Activated CD4-positive, alpha-beta T cell treated with anti-CD3 and anti-CD28 coated beads, Interleukin-10, Interleukin-2, amounts not matched to agents 100 ng/mL and 50 ng/mL, durations not matched to agents 16 hours and 8 hours (primary cell): ENCODE results near the gene MALSU1.

Experiments
- DNase-seq: peaks from one replicate; pipeline ENCODE4 v3.0.0-alpha.2; 2020

Gene MALSU1

DNA sequence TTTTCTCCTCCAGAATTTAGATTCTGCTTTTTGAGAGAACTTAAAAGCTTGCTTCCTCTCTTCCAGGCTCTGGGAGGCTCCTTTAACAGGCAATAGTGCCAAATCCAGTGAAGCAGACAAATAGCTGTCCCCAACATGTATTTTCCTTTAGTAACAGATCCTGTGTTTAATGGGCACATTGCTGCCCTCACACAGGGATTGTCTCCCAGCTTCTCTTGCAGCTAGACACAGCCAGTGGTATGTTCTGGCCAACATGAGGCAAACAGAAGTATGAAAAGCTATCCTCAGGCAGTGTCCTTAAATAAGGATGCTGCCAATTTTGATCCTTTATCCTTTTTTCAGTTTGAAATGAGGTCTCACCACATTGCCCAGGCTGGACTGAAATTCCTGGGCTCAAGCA, 38.2 kb downstream of the MALSU1 start:
- DNase-seq, result no peak

GRCh38 chr7:23338439-23338838, 39.3 kb downstream of the MALSU1 start:
- DNase-seq, result no peak

- no peak for DNase-seq
These were observed 39.7 kb downstream of the MALSU1 start for GRCh38 chr7:23338863-23339262.

DNA sequence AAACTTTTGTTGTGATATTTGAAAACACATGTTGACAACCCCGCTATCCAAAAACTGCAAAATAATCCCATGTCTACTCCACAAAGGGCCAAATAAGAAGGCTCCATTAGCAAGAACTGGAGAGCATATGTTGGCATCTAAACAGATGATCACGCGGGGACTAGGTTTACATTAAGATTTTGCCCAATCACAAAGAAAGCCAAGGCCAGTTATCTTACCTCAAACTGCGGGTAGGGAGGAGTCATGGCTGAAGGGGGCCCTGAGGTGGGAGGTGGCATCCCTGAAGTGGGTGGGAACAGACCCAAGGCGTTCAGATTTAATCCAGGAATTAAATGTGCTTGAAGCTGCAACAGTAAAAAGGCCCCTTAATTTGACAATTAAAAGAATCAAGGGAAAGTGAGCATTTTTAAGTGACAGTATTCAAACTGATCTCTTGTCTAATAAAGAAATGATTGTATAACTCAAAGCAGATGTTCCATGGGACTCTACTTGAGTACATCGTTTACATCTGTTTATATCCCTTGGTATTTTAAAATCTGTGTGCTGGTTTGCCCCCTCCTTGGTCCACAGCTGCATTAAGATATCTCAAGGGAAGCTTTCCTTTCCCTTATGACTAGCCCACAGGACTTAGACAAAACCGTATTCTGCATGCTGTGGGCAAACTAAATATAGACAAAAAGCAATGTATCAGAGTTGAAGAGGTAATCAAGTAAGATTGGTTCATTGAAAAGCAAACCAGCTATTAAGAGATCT, 42.9 kb downstream of the MALSU1 start:
- no peak for DNase-seq

- no peak for DNase-seq
These were observed 44.0 kb downstream of the MALSU1 start for GRCh38 chr7:23343102-23343501.

GRCh38 chr7:23343806-23344475, 44.8 kb downstream of the MALSU1 start:
- no peak for DNase-seq

GRCh38 chr7:23345601-23346000, 46.5 kb downstream of the MALSU1 start:
- no peak for DNase-seq

GRCh38 chr7:23346316-23346715, 47.2 kb downstream of the MALSU1 start:
- peak; percentile 34 for DNase-seq

DNA sequence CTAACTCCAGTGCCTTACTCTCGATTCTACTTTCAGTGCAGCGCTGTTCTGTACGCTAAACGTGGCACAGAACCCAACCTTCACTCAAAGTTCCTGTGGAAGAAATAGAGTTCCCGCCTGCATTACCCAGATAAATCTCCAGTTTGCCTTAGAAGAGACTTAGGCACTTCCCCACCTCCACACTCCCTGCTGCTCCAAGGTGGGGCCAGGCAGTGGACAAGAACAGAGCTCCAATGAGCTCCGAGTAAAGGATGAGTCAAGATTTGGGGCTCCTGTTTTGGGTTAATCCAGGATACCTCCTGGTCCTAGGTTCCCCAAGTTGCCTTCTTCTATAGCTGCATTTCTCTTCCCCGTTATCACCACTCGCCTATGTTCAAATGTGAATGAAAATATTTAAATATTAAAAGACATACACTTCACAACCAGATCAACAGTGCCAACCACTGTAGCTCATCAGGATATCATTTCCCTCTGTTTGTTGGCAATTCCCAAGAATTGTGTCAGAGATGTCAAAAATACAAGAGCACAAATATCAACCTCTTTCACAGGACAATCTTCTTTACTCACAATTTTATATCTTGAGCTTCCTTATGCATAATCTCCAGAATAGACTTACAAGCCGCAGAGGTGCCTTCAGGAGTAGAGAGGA, 48.0 kb downstream of the MALSU1 start:
- no peak for DNase-seq

DNA sequence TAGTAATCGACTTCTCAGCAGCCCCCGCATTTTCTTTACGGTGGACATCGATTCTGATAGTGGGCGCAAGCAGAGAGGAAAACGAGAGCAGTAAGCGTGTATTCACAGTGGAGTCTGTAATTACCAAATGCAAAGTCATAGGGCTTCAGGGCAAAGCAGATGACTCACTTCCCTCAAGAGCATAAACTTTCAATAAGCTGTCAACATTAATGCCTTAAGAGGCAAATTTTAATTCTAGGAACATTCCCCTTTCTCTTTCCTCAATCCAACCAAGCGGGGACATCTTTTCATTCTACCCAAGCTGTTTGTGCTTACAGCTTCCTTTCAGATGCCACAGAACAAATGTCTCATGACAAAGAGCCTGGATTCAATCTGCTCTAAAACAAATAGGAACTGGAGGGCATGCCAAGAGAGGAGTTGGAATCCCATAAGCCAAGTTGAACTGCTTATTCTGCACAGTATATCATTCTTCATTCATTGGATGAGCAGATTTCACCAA, 48.6 kb downstream of the MALSU1 start:
- peak; percentile 21 for DNase-seq

DNA sequence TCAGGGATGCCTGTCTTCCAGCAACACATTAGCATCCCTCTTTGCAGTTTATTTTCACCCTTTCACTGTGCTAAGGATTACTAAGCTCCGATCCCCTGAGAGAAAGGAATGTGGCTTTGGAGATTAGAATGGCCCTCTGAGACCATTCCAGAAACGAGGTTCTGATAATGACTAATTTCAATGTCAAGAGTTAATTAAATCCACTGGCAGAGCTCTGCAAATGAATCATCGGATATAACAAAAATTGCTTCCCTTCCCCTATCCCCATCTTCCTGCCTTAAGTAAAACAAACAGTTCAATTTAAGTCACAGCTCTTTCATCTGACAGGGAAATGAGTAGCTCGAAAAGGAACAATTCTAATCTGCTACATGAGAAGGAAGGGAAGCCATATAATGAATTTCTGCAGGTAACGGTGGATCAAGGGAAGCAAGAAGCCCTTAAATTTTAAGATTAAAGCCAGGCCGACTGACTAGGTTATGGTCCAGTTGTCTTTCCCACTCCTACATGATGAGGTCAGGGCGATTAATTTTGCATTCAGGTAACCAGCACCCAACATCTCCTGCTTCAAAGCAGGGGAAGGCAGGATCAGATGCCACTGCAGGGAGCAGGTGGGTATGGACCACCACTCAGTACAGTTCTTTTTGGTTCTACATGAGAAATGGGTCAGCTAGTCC, 50.5 kb downstream of the MALSU1 start:
- no peak for DNase-seq

DNA sequence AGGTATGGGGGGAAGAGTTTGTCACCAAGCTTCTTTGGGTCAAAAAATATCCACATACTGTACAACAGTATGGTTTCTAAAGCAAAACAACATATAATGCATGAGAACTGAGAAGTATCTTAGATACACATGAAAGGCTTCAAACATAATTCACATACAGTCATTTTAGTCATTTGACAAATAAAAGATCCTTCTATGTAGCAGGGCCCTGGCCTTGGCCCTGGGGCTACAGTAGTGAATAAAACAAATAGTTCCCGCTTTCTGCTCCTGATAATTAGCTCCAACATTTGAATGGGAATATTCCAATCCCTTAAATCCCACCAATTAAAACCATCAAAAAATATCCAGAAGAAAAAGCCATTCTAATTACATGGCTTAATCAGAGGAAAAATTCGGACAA, 51.3 kb downstream of the MALSU1 start:
- no peak for DNase-seq

DNA sequence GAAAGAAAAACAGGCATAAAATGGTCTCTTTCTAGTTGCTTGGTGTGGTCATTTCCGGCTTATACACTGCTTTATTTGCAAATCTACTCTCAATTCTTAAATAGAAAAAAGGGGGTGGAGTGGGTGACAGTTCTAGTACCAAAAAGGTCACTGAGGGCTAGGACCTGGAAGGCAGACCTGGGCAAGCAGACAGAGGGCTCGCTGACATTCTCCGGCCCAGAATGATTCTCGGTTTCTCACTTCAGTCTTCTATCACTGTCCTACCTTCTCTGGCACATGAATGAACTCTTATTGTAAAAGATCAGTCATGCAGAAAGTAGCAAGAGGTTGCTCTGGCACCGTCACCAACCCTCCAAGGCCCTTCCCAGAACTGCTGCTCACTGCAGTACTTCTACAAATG, 54.0 kb downstream of the MALSU1 start:
- DNase-seq, result no peak

DNA sequence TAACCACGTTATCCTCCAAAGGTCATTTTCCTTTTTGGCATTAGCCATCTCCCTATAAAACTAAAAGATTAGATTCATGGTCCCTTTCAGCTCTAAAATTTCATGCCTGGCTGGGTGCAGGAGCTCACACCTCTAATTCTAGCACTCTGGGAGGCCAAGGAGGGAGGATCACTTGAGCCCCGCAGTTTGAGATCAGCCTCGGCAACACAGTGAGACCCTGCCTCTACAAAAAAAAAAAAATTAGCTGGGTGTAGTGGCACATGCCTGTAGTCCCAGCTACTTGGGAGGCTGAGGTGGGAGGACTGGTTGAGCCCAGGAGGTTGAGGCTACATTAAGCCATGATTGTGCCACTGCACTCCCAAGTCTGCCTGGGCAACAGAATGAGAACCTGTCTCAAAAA, 57.0 kb downstream of the MALSU1 start:
- DNase-seq, result no peak

DNA sequence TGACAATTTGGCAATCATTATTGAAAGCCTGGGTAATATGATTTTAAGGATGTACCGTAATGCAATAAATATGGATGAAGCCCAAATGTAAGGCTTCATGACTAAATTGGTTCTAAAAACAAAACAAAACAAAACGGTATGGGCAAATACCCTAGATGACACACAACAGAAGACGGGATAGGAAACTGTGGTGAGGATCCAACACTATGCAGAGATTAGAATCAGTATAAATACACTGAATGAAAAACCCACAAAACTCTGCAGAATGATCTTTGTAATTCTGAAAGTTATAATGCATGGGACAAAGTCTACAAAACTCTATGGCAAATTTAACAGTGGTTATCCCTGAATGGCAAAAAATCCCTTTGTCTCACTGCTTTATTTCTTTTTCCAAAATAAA, 57.6 kb downstream of the MALSU1 start:
- DNase-seq, result peak; percentile 88

DNA sequence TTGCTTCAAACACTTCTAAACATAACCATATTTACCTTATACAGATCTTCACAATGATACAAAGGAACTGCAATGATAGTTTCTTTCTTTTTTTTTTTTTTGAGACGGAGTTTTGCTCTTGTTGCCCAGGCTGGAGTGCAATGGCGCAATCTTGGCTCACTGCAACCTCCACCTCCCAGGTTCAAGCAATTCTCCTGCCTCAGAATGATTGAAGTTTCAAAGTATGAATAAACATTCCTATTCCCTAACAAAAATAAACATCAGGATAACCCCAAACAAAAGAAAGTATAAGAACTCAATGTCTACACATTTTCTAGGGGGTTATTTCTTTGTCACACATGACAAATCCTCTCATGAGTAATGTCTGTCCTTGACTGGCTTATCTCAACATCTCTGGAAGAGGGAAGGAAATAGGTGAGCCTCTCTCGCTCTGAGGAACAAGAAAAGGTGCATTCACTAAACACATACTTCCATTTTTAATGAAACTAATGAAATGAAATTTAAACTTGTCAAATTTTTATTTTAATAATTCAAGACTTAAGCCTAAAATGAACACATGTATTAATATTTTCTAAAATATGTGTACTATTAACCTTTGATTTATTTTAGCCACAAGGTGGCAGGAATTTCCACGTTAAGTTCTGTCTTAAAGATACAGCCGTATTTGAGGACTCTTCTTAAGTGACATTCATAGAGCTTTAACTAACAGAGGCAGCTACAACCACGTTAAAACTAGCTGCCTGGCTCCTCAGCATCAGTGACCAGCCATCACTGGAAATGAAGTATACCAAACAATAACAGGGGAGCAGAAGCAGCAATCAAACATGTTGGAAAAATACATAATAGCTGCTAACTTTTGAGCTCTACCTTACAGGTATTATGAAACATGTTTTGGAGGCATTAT, 58.3 kb downstream of the MALSU1 start:
- DNase-seq, result peak; percentile 56

- DNase-seq, result no peak
These were observed 59.1 kb downstream of the MALSU1 start for GRCh38 chr7:23358152-23358674.
